EH (cell line): ENCODE measurements around the gene CORT.
"Not testable (repeated sequence)": the region's sequence is repeated elsewhere in the genome, so short reads cannot be mapped to it uniquely, and the experiment has no call there.

ENCODE experiments used
- DNase-seq: peaks from one replicate; pipeline ENCODE4 v3.0.0-alpha.2; 2015; ENCODE audit warnings: low read depth

Gene CORT, protein sequence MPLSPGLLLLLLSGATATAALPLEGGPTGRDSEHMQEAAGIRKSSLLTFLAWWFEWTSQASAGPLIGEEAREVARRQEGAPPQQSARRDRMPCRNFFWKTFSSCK

DNA sequence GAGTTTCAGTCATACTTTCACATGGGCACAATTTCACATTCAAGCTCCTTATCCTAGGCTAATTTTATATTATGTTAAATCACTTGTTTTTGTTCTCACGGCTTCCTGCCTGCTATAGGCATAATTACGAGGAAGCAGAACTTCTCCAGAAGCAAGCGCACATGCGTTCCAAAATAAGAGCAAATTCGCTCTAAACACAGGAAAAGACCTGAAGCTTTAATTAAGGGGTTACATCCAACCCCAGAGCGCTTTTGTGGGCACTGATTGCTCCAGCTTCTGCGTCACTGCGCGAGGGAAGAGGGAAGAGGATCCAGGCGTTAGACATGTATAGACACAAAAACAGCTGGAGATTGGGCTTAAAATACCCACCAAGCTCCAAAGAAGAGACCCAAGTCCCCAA, at the start of gene CORT:
Gene CORT (plus strand): TSS at position 281 of the 400 bp plus-strand sequence. CDS start 193 bp downstream, outside the sequence.
- no peak for DNase-seq

DNA sequence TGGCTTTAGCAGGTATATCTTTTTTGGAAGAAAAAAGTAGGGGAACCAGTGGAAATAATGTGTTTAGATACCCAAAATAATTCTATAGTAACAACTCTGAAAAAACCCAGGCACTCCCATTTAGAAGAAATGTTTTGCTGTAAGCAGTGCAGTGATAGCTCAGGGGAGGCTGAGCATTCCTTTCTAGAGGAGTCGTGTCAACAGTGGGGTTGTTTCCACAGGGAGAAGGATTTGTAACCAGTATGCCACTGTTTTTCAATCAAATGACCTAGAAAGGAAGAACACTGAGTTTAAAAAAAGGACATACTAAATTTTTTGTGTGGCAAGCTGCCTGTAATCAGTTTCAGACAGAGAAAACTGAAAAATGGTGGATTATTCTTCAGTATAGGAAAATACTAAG, 48.5 kb upstream of the CORT start:
- DNase-seq: peak; percentile 76

DNA sequence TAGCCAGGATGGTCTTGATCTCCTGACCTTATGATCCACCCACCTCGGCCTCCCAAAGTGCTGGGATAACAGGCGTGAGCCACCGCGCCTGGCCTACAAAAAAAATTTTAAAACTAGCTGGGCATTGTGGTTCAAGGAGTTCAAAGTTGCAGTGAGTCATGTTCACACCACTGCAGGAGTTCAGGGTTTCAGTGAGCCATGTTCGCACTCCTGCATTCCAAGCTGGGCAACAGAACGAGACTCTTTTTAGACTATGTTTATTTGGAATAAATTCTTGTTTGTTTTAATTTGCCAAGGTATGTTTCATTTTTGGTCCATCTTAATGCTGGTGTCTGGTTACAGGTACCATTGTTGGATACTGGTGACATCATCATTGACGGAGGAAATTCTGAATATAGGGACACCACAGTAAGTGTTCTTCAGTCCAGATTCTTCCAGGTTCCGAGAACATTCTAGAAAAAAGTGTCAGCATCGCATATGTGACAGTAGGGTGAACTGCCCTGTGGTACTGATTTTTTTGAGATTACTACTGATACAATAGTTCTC, 47.0 kb upstream of the CORT start:
- peak; percentile 63 for DNase-seq

DNA sequence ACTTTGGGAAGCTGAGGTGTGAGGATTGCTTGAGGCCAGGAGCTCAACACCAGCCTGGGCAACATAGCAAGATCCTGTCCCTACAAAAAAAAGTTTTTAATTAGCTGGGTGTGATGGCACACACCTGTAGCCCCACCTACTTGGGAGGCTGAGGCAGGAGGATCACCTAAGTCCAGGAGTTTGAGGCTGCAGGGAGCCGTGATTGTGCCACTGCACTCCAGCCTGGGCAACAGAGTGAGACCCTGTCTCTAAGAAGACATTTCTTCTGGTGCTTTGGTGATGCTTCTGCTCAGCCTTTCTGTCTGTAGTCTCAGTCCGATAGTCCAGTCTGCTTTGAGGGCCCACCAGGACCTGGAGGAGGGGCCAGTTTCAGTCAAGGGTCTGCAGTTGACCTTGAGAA, 42.6 kb upstream of the CORT start:
- DNase-seq: no peak

DNA sequence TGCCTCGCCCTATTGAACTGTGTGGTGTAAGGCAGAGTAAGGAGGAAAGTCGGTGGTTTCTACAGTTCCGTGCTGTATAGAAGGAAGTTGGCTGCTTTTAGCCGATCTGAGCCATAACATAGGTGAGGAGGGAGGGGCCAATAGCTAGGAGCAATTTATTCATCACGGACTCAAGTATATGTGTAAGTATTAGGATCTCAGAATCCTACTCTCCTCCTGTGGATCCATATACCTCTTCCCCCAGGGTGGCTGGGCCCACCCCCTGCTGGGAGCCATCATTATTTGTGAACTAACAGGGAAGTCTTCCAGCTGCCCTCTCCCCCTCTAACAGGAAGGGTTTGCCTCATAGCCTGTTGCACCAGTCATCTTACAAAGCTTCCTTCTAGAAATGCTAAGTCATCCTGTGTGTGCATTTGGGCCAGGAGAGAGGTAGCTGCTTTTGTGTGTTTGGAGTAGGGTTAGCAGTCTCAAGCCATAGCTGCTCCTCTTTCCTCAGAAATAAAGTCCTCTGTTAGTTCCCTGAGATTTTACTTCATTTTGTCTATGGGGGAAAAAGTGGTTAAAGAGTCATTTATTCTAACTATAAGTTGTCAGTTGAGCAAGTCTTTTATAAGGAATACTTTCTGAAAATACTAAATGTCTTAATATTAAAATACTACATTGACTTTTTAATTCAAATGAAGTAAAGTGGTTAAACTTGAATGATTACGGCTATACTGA, 34.5 kb upstream of the CORT start:
- DNase-seq: peak; percentile 86

DNA sequence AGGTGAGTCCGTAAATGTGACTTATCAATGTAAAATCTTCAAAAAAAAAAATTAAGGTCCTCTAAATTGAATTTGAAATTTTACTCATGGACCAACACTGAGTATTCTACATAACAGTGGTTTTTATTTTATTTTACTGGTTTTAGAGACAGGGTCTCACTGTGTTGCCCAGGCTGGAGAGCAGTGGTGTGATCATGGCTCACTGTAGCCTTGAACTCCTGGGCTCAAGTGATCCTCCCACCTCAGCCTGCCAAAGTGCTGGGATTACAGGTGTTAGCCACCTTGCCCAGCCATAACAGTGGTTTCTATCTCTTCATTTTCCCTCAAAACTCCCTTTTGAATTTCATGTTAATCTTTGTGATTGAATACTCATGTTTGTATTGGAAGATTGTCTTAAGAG, 33.9 kb upstream of the CORT start:
- not testable (repeated sequence) for DNase-seq

DNA sequence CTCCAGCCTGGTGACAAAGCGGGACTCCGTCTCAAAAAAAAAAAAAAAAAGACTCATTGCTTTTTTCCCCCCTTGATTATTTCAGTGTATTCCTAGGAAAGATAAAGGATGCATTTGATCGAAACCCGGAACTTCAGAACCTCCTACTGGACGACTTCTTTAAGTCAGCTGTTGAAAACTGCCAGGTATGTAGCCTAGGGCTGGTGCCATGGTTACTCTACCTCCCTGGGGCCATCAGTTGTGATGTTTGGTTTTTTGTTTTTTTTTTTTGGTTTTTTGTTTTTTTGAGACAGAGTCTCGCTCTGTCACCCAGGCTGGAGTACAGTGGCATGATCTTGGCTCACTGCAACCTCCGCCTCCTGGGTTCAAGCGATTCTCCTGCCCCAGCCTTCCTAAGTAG, 31.1 kb upstream of the CORT start:
- not testable (repeated sequence) for DNase-seq

DNA sequence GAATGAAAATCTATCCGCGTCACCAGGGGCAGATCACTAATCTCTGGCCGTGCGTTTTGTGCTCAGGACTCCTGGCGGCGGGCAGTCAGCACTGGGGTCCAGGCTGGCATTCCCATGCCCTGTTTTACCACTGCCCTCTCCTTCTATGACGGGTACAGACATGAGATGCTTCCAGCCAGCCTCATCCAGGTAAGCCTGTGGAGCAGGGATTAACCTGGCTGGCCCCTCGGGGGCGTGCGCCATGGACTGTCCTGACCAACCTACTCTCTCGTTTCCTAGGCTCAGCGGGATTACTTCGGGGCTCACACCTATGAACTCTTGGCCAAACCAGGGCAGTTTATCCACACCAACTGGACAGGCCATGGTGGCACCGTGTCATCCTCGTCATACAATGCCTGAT, 30.5 kb upstream of the CORT start:
- no peak for DNase-seq

DNA sequence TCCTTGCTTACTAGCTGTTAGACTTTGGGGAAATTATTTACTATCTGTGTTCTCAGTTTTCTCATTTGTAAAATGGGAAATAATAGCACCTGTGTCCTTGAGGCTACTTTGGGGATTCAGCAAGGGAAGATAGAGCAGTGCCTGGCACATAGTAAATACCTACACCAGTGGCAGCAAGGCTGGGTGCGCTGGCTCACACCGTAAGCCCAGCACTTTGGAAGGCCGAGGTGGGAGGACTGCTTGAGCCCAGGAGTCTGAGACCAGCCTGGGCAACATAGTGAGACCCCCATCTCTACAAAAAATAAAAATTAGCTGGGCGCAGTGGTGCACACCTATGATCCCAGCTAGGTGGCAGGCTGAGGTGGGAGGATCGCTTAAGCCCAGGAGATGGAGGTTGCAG, 28.2 kb upstream of the CORT start:
- DNase-seq: no peak

DNA sequence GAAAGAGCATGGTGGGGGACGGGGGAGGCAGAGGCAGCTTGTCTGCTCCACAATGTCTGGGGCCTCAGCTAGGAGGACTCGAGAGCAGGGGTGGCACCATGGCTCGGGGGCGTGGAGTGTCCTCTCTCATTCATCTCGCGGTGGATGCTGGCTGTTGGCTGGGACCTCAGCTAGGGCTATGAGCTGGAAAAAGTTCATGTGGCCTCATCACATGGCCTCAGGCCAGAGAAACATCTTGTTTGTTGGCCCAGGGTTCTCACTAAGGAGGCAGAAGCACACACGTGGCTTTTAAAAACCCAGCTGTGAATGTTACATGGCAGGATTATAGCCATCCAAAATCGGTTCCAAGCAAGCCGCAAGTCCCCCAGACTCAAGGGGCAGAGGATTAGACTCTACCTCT, 25.8 kb upstream of the CORT start:
- DNase-seq: peak; percentile 64

DNA sequence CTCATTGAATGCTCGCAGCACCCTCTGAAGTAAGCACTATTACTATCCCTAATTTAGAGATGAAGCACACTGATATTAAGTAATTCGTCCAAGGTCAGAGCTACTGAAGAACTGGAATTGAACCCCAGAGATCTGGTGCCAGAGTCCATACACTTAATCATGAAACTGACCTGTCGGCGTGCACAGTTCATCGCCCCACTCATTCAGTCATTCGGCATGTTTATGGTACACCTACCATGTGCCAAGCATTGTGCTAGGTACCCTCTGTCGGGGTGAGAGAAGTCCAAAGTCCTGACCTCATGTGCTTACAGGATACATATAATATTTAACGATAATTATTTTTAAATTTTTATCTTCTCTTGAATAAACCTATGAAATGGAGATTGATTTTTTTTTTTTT, 25.2 kb upstream of the CORT start:
- DNase-seq: no peak

DNA sequence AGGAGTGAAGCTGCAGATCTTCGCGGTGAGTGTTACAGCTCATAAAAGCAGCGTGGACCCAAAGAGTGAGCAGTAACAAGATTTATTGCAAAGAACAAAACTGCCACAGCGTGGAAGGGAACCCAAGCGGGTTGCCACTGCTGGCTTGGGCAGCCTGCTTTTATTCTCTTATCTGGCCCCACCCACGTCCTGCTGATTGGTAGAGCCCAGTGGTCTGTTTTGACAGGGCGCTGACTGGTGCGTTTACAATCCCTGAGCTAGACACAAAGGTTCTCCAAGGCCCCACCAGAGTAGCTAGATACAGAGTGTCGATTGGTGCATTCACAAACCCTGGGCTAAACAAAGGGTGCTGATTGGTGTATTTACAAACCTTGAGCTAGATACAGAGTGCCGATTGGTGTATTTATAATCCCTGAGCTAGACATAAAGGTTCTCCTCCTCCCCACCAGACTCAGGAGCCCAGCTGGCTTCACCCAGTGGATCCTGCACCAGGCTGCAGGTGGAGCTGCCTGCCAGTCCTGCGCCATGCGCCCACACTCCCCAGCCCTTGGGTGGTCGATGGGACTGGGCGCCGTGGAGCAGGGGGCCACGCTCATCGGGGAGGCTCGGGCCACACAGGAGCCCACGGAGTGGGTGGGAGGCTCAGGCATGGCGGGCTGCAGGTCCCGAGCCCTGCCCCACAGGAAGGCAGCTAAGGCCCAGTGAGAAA, 23.9 kb upstream of the CORT start:
- not testable (repeated sequence) for DNase-seq

DNA sequence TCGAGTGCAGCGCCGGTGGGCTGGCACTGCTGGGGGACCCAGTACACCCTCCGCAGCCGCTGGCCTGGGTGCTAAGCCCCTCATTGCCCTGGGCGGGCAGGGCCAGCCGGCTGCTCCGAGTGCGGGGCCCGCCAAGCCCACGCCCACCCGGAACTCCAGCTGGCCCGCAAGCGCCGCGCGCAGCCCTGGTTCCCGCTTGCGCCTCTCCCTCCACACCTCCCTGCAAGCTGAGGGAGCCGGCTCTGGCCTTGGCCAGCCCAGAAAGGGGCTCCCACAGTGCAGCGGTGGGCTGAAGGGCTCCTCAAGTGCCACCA, 23.3 kb upstream of the CORT start:
- DNase-seq: not testable (repeated sequence)

DNA sequence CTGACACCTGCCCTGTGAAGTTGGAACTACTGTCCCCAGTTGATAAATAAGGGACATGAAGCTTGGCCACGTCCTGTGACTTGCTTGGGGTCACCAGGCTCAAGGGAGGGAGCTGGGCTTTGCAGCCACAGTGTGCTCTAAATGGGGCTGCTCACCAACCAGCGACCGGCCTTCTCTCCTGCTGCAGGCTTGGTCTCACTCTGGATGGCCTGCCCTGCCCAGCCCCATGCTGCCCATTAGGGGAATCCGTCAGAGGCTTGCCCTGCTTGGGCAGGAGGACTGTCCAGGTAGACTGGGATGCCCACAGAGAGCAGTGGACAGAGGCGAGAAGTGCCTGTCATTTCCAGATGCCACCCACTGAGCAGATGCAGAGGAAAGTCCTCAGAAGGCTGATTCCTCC, 20.8 kb upstream of the CORT start:
- DNase-seq: no peak

DNA sequence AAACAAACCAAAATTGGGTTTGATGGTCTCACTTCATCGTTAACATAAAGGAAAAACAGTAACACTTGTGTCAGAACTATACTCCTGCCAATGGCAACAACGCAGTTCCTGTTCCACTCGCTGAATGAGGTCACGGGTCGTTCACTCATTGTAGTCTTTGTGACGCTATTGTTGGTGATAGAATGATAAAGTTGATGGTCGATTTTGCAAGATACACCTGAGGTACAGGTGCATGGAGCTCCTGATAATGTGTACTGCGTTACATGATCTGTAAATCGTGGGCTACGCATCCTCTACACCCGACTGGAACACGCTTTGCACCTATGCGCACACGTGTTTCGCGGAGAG, 20.0 kb upstream of the CORT start:
- DNase-seq: peak; percentile 4

DNA sequence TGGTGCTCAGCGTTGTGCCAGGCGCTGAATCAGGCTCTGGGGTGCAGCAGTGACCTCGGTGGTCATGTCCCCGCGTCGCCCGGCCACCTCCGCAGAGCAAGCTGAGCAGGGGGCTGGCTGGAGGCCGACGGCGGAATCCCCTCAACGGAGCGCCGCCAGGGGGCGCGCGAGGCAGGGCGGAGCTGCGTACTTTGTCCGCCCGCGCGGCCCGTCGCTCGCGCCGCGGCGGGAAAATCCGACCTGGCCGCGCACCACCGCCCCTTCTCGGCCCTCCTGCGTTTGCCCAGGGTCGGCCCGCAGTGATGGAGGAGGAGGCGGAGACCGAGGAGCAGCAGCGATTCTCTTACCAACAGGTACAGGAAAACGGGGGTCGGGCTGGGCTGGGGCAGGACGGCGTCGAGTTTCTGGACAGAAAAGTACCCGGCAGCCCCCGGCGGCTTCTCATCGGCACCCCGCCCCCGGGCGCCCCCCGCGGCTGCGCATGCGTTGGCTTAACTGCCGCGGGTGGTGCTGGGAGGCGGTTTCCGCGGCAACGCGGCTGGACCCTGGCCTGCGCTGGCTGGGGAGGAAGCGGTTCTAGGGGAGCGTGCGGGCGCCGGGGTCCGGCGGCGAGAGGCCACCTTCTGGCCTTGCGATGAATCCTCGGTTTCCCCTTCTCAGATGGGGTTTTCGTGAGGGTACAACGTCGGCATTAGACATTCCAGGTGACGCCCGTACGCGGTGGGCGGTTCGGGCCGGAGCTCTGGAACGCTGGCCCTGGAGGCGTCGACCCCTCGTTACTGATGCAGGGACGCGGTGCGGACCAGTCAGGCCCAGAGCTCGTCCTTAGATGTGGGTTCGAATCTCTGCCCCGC, 19.4 kb upstream of the CORT start, which contains the start of gene CENPS:
Gene CENPS (plus strand): TSS at position 218 of the 854 bp plus-strand sequence. CDS start 85 bp downstream, at position 303.
- DNase-seq: peak; percentile 89

DNA sequence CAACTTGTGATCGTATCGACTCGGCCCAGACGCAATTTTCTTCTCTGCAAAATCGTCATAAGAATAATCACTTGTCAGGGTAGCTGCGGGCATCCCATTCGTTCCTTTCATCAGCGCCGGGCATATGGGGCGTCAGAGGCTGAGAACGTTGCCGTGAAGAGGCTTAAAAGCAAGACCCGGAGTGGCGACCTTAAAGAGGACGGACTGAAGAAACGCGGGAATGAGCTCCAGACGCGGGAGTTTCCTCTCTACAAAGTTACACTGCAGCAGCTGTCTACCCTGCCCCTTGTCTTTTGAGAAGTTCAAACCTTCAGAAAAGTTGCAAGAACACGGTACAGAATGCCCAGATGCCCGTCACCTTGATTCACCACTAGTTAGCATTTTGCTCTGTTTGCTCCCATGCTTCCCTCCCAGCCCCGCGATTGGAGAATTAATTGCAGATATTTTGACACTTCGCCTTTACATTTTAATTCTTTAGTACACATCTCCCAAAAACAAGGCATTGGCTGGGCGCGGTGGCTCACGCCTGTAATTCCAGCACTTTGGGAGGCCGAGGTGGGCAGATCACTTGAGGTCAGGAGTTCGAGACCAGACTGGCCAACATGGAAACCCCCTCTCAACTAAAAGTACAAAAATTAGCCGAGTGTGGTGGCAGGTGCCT, 18.6 kb upstream of the CORT start:
- peak; percentile 46 for DNase-seq

DNA sequence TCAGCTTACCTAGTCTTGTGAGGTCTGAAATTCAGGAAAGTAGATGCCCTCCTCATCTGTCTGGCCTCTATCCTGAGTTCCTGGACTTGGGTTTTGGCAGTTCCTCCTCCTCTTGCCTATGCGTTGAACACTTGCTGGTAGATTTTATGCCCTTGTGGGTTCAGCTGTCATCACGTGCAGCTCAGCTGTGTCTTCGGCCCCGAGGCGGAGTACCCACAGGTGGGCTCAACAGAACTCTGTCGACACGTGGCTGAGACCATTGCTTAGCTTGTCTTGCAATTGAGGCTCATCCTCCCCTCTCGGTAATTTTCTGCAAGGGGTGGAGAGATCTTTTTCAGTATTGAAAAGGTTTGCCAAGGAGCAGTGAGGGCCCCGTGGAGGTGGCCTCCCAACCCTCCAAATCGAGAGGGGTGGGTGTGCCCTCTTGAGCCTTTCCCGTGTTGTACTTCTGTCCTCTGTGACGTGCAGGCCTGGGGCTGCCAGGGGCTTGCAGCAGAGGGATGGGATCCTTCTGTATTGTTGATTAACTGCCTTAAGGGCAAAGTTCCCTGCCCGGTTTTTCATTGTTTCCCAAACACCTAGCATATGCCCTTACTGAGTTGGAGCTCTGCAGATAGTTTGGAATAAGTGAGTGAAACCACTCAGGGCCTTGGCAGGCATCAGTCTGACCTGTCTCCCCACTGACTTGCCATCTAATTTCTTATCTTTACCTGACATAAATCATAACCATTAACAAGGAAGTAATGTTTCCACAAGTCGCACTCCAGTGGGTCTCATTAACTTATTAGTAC, 16.7 kb upstream of the CORT start:
- no peak for DNase-seq

DNA sequence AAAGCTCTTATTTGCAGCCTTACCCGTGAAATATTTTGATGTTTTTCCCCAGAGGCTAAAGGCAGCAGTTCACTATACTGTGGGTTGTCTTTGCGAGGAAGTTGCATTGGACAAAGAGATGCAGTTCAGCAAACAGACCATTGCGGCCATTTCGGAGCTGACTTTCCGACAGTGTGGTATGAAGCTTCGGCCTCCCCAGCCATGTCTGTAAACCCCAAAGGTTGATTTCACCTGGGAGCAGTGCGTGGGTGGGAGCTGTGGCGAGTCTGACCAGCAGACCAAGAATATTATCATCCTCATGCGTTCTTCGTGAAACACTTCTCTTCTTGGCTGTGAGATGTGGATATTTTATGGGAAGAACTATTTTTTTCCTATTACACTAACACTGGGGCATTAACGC, 16.0 kb upstream of the CORT start:
- no peak for DNase-seq

DNA sequence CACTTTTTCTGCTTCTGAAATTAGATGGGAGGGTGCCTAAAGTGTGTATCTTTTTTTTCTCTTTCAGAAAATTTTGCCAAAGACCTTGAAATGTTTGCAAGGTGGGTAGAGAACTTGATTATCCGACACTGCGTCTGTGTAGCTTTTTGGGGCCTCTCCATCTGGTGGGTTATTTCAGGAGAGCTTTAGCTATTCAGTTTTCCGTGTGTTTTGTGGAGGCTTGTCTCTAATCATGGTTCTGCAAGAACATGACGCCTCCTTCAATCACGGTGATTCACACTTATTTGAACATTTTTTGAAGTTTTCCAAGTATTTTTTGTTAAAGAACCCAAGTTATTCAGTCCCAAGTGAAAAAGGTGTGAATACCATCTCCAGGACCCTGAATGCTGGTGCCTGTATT, 15.2 kb upstream of the CORT start:
- DNase-seq: no peak

DNA sequence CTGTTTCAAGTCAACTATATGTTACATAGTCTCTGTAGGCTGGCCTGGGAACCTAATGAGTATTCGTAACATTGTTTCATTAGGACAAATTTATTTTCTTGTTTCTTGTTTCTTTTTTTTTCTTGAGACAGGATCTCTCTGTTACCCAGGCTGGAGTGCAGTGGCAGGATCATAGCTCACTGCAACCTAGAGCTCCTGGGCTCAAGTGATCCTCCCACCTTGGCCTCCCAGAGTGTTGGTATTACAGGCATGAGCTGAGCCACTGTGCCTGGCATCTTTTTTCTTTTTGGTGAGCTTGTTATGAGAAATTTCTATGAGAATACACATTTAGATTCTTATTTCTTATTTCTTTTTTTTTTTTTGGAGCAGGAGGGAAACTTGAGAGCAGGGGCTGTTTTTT, 12.8 kb upstream of the CORT start:
- DNase-seq: no peak
